ENCODE measurements around the gene HAGH. TPM values are rescaled to one million over a fixed set of nuclear protein-coding genes. Genes with fewer than 3 reads are reported as not detected.

Gene HAGH
- total and polyA plus RNA-seq, 9 of the 15 experiments (the other 6 are each of a cell fraction or from before 2014, with no cell fraction given): 0.46 to 35.1 (median 16.8) TPM

GRCh38 chr16:1782408-1783264 lies 44.0 kb downstream of the HAGH start, which contains the start of the genes NUBP2 and SPSB3 (continued):
- TF ChIP-seq ZNF518B (CRISPR knock-in tag; IDR thresholded peaks at IDR 0.05) (no peak), HSF4 (CRISPR knock-in tag; IDR thresholded peaks at IDR 0.05; ENCODE audit: borderline replicate concordance) (no peak), SREBF1 (IDR thresholded peaks at IDR 0.05; ENCODE audit: borderline replicate concordance, low read depth, low read length) (no peak), ZBTB43 (CRISPR knock-in tag; IDR thresholded peaks at IDR 0.05) (no peak), ZNF277 (CRISPR knock-in tag; IDR thresholded peaks at IDR 0.05; ENCODE audit: borderline replicate concordance) (no peak), E2F3 (CRISPR knock-in tag; IDR thresholded peaks at IDR 0.05) (peak; percentile 82), ZNF449 (CRISPR knock-in tag; IDR thresholded peaks at IDR 0.05) (no peak), ZNF696 (CRISPR knock-in tag; conservative IDR thresholded peaks at IDR 0.05) (no peak), RFX1 (IDR thresholded peaks at IDR 0.05) (no peak), ESRRA (IDR thresholded peaks at IDR 0.05; ENCODE audit: borderline replicate concordance, low read depth) (peak; percentile 55; the same call in 1 of the 2 replicates), FOXA1 (IDR thresholded peaks at IDR 0.05; ENCODE audit: borderline replicate concordance) (no peak), HNRNPUL1 (IDR thresholded peaks at IDR 0.05; ENCODE audit: low read length) (no peak), FOSL1 (tag; conservative IDR thresholded peaks at IDR 0.05) (no peak), ATF6 (CRISPR knock-in tag; IDR thresholded peaks at IDR 0.05) (no peak), RCOR1 (IDR thresholded peaks at IDR 0.05; ENCODE audit: borderline replicate concordance in 1 of 2, low read depth in 2 of 2, low read length in 2 of 2) (no peak; a peak in 1 of 4 replicates), RAD21 (CRISPR knock-in tag; conservative IDR thresholded peaks at IDR 0.05 in 1 of 2, IDR thresholded peaks at IDR 0.05 in 1 of 2) (no peak), GABPB2 (CRISPR knock-in tag; conservative IDR thresholded peaks at IDR 0.05) (no peak)

All from K562 (cell line).